Ovary (tissue), 3 donors: ENCODE data around the gene NES.

Source experiments
- EP300 ChIP-seq: sonication (generic); formaldehyde crosslinking; IDR thresholded peaks from one replicate; pipeline ENCODE4 v1.6.1; 2017; ENCODE audit warnings: antibody characterized with exemption
- POLR2A ChIP-seq: fragments of 450-650 bp; IDR thresholded peaks from one replicate; pipeline ENCODE4 v1.6.1; 2017; ENCODE audit warnings: antibody characterized with exemption, mild to moderate bottlenecking, moderate library complexity
- TF ChIP-seq, protein P1 (sequence below), 3 donors: fragments of 450-650 bp in 2 of 3; fragments of 200-600 bp in 1 of 3; IDR thresholded peaks; one replicate each; pipeline versions ENCODE4 v1.5.1 to v1.8.0; 2016 to 2022; ENCODE audit warnings: antibody characterized with exemption in 3 of 3, mild to moderate bottlenecking in 1 of 3
- donor health status: DM: no; HTN: no; CAD: no.

DNA sequence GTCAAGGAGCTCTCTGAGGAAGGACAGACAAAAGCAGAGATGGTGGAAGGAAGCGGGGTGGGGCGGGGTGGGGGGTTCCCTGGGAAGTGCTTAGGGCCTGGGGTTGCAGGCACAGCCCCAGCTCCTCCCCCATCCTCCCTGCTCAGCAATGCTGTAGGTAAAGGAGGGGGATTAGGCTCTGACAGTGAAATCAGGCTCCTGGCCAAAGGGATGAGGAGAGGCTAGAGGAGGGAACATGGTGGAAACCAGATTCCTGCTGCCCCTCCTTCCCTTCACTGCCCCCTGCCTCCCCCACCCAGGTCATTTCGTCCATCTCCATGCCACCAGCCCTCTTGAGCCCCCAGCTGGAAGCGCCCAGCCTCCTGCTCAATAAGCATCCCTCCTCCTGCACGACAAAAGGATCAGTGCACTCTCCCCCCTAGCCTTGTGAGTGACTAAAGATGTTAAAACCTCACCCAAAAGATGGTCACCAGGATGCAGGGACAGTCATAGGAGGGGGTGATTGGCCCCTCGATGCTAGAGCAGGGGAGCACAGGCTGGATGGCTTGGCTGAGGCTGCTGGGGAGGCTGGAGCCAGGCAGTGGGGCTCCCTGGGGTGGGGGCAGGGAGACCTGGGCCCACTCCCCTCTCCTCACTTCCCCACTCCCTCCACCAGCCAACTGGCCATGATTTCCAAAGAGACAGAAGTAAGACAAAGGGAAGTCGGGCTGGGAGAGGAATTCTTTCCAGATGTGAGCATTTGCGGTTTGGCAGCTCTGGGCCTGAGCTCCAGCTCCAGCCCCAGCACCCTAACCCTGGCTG lies 30.4 kb upstream of the NES start:
- TF ChIP-seq, protein P1, sequence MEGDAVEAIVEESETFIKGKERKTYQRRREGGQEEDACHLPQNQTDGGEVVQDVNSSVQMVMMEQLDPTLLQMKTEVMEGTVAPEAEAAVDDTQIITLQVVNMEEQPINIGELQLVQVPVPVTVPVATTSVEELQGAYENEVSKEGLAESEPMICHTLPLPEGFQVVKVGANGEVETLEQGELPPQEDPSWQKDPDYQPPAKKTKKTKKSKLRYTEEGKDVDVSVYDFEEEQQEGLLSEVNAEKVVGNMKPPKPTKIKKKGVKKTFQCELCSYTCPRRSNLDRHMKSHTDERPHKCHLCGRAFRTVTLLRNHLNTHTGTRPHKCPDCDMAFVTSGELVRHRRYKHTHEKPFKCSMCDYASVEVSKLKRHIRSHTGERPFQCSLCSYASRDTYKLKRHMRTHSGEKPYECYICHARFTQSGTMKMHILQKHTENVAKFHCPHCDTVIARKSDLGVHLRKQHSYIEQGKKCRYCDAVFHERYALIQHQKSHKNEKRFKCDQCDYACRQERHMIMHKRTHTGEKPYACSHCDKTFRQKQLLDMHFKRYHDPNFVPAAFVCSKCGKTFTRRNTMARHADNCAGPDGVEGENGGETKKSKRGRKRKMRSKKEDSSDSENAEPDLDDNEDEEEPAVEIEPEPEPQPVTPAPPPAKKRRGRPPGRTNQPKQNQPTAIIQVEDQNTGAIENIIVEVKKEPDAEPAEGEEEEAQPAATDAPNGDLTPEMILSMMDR (IDR thresholded peaks at IDR 0.05), result no peak
- no peak for TF ChIP-seq POLR2A
- no peak for TF ChIP-seq EP300
